Measurements from ENCODE around the gene KDELR1. TPM values are rescaled to one million over a fixed set of nuclear protein-coding genes. Genes with fewer than 3 reads are reported as not detected.

Gene KDELR1
- total RNA-seq, 1 experiment from 2014 or later: 105 TPM

- Histone ChIP-seq H3K4me1 (no peaks in the 10 kb centered on the region), H3K36me3 (no peaks in the 10 kb centered on the region), H3K9me3 (replicated peaks) (no peaks in the 10 kb centered on the region), H3K27ac (no peak overlapping the region), H3K27me3 (no peaks in the 10 kb centered on the region), H3K4me3 (no peak overlapping the region)
- DNase-seq: no peak
These were observed 13.8 kb upstream of the KDELR1 start for GRCh38 chr19:48405010-48405659.

GRCh38 chr19:48403606-48404005, 12.3 kb upstream of the KDELR1 start:
- H3K27ac ChIP-seq: no peak overlapping the region
- peak; percentile 68 to 73 for DNase-seq
- H3K4me1 ChIP-seq: no peaks in the 10 kb centered on the region
- H3K27me3 ChIP-seq: no peaks in the 10 kb centered on the region
- H3K9me3 ChIP-seq (replicated peaks): no peaks in the 10 kb centered on the region
- no peak overlapping the region for H3K4me3 ChIP-seq
- H3K36me3 ChIP-seq: no peaks in the 10 kb centered on the region

DNA sequence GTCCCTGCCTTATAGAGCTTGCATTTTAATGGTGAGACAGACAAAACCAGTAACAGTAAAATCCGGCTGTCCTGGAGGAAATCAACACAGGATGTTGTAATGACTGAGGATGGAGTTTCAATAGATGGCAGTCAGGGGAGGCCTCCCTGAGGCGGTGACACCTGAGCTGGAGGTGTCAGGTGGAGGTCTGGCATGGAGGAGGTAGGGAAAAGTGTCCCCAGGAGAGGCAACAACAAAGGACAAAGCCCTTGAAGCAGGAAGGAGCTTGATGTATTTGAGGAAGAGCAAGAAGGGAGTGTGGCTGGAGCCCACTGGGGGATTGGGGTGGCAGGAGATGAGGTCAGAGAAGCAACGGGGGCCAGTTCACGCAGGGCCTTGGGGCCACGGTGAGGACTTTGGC, 9.9 kb upstream of the KDELR1 start:
- Histone ChIP-seq H3K27me3 (peaks cover 11% of the 10 kb centered on the region), H3K36me3 (no peaks in the 10 kb centered on the region)
- no peak for DNase-seq

DNA sequence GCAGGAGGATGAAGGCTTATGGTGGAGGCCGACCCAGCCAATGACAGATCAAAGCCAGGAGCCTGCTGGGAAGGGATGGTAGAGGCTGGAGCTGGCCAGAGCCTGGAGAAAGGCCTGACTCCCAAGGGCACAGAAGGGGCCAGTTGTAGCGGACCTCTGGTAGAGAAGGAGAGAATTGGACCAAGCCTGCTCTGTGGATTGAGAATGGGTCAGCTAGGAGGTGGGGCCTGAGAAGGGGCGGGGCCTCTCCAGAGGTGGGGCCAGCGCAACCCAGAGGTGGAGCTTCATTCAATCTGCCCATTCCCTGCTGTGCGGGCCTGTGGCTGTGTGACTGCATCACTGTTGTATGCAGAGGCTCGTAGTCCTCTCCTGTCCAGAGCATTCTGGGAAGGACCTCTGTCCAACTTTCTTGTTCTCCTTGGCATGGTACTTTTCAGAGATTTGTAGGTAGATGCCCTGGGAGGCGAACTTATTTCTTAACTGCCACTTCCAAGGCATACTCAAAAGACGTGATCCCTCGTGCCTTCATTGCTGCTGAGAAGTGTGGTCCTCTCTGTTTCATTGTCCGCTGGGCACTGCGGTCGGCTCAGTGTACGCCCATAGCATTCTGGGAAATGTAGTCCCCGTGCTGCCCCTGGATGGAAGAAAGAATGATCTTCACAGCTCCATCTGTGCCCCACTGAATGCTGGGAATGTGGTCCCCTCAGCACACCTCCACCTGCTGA, 8.8 kb upstream of the KDELR1 start:
- H3K36me3 ChIP-seq: no peaks in the 10 kb centered on the region
- peak overlapping the region; percentile 52 for H3K4me3 ChIP-seq
- peak; percentile 80 to 82 for DNase-seq
- H3K27ac ChIP-seq: peak overlapping the region; percentile 50
- no peaks in the 10 kb centered on the region for H3K9me3 ChIP-seq (replicated peaks)
- H3K27me3 ChIP-seq: peaks cover 19% of the 10 kb centered on the region
- H3K4me1 ChIP-seq: peaks cover 11% of the 10 kb centered on the region; the same call in 1 of the 2 replicates

More for the DNA sequence above, 9.9 kb upstream of the KDELR1 start:
- Histone ChIP-seq H3K27ac (no peak overlapping the region), H3K4me3 (no peak overlapping the region), H3K9me3 (replicated peaks) (no peaks in the 10 kb centered on the region), H3K4me1 (peaks cover 9% of the 10 kb centered on the region; the same call in 1 of the 2 replicates)

DNA sequence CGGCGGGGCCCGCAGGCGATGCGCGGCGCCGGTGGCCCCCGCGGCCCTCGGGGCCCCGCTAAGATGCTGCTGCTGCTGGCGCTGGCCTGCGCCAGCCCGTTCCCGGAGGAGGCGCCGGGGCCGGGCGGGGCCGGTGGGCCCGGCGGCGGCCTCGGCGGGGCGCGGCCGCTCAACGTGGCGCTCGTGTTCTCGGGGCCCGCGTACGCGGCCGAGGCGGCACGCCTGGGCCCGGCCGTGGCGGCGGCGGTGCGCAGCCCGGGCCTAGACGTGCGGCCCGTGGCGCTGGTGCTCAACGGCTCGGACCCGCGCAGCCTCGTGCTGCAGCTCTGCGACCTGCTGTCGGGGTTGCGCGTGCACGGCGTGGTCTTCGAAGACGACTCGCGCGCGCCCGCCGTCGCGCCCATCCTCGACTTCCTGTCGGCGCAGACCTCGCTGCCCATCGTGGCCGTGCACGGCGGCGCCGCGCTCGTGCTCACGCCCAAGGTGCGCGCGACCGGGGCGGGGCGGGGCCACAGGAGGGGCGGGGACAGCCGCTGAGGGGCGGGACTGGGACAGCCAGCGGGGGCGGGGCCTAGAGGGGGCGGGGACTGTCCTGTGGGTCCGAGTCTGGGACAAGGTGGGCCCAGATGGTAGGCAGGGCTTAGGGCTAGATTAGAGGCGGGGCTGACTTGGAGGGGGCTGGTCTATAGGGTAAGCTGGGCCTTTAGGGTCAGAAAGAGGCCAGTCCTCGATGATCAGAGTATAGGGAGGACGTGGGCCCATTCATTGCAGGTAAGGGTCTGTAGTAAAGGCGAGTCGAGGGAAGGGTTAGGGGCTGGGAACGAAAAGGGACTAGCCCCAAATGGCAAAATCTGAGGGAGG, 7.3 kb upstream of the KDELR1 start:
- Histone ChIP-seq H3K4me1 (peaks cover 13% of the 10 kb centered on the region; the same call in 1 of the 2 replicates), H3K27ac (no peak overlapping the region), H3K27me3 (peaks cover 31% of the 10 kb centered on the region), H3K9me3 (replicated peaks) (no peaks in the 10 kb centered on the region), H3K36me3 (no peaks in the 10 kb centered on the region), H3K4me3 (no peak overlapping the region)
- no peak for DNase-seq

DNA sequence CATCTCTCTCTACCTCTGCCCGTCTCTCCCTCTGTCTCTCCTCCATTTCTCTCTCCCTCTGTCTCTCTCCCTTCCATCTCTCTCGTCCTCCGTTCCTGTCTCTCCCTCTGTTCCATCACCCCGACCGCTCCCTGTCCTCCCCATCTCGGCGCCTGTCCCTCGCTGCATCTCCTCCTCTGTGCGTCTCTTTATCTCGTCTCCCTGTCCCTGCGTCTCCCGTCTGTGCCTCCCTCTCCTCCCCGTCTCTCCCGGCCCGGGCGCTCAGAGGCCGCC, 6.7 kb upstream of the KDELR1 start:
- Histone ChIP-seq H3K4me3 (no peak overlapping the region), H3K9me3 (replicated peaks) (no peaks in the 10 kb centered on the region), H3K36me3 (no peaks in the 10 kb centered on the region), H3K27me3 (peaks cover 37% of the 10 kb centered on the region), H3K27ac (no peak overlapping the region), H3K4me1 (peaks cover 13% of the 10 kb centered on the region; the same call in 1 of the 2 replicates)
- no peak for DNase-seq

GRCh38 chr19:48397263-48398101, 6.1 kb upstream of the KDELR1 start:
- Histone ChIP-seq H3K27me3 (peaks cover 43% of the 10 kb centered on the region), H3K4me3 (no peak overlapping the region), H3K36me3 (no peaks in the 10 kb centered on the region), H3K9me3 (replicated peaks) (no peaks in the 10 kb centered on the region), H3K27ac (no peak overlapping the region), H3K4me1 (peaks cover 13% of the 10 kb centered on the region; the same call in 1 of the 2 replicates)
- DNase-seq: no peak

DNA sequence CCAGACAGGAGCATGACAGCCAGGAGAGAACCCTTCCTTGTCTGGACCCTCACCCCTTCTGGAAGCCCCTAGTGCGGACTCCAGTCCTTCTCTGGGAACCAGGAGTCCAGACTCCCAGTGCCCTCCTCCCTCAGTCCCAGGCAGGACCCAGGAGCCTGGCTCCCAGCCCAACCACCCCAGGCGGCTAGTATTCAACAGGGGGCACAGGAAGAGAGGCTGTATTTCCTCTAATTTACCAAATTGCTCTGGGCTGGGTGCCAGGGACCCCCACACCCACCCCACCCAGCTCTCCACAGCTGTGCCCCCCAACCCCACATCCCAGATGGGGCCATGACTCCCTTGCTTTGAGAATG, 5.4 kb upstream of the KDELR1 start:
- H3K36me3 ChIP-seq: no peaks in the 10 kb centered on the region
- no peak overlapping the region for H3K27ac ChIP-seq
- H3K9me3 ChIP-seq (replicated peaks): no peaks in the 10 kb centered on the region
- H3K4me3 ChIP-seq: no peak overlapping the region
- no peak for DNase-seq
- peaks cover 13% of the 10 kb centered on the region; the same call in 1 of the 2 replicates for H3K4me1 ChIP-seq
- H3K27me3 ChIP-seq: peaks cover 43% of the 10 kb centered on the region

GRCh38 chr19:48396016-48396823, 4.9 kb upstream of the KDELR1 start:
- no peak overlapping the region for H3K27ac ChIP-seq
- peak; percentile 46 to 52 for DNase-seq
- H3K36me3 ChIP-seq: no peaks in the 10 kb centered on the region
- peaks cover 43% of the 10 kb centered on the region for H3K27me3 ChIP-seq
- no peak overlapping the region for H3K4me3 ChIP-seq
- H3K9me3 ChIP-seq (replicated peaks): no peaks in the 10 kb centered on the region
- H3K4me1 ChIP-seq: peaks cover 13% of the 10 kb centered on the region; the same call in 1 of the 2 replicates

DNA sequence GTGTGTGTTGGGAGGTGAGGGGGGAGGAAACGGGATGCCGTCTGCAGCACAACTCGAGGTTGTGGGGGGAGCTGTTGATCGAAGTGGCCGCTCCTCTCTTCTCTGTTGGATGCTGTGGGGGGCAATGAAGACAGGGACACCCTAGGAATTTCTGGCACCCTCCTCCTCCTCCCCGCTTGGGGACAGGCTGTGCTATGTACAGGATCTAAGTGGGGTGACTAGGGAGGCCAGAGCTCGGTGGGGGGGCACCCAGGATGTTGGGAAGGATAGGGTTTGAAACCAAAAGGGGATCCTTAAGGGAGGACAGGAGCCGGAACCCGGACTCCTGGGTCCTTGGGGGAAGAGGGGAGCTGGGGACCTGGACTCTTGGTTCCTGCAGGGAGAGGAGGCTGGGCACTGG, 4.1 kb upstream of the KDELR1 start:
- Histone ChIP-seq H3K4me1 (peaks cover 13% of the 10 kb centered on the region; the same call in 1 of the 2 replicates), H3K27ac (no peak overlapping the region)

GRCh38 chr19:48395170-48395455, 3.8 kb upstream of the KDELR1 start:
- Histone ChIP-seq H3K4me3 (no peak overlapping the region), H3K36me3 (no peaks in the 10 kb centered on the region), H3K27ac (no peak overlapping the region), H3K9me3 (replicated peaks) (no peaks in the 10 kb centered on the region), H3K27me3 (peaks cover 43% of the 10 kb centered on the region), H3K4me1 (peaks cover 13% of the 10 kb centered on the region; the same call in 1 of the 2 replicates)
- DNase-seq: no peak

More for the DNA sequence above, 4.1 kb upstream of the KDELR1 start:
- no peak overlapping the region for H3K4me3 ChIP-seq
- H3K9me3 ChIP-seq (replicated peaks): no peaks in the 10 kb centered on the region
- peaks cover 43% of the 10 kb centered on the region for H3K27me3 ChIP-seq
- no peak for DNase-seq
- no peaks in the 10 kb centered on the region for H3K36me3 ChIP-seq

DNA sequence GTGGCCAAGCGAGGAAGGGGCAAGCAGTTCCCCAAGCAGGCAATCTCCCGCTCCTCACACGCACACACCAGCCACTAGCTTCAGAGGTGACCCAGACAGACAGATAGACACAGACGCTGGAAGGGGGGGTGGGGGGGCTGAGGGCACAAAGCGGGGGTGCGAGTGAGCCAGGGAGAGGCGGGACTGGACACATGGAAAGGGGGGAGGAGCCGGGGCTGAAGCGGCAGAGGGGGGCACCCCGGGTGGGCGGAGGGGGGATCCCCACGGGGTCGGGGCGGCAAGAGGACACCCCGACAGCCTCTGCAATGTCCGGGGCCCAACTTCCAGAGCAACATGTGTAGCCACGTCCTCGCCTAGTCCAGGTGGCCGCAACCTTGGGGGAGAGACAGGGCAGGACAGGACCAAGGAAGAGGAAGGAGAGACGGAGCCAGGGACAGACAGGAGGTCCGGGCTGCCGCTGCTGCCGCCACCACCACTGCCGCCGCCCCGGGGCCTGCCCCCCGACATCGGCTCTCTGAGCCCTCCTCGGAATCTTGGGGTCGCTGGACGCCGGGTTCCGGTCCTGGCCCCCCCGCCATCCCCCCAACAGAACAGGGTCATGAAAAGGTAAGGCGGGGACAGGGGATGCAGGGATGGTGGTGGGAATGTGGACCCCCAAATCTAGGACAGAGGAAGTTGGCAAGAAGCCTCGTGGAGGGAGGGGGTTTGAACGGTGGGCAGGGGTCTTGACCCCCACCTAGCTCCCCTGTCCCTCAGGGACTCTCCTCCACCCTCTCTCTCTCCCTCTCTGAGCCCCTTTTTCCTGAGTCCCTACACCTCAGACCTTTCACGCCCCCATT, 3.2 kb upstream of the KDELR1 start:
- Histone ChIP-seq H3K9me3 (replicated peaks) (no peaks in the 10 kb centered on the region), H3K27ac (no peak overlapping the region), H3K27me3 (peaks cover 43% of the 10 kb centered on the region), H3K4me3 (no peak overlapping the region), H3K36me3 (no peaks in the 10 kb centered on the region), H3K4me1 (peaks cover 13% of the 10 kb centered on the region; the same call in 1 of the 2 replicates)
- no peak for DNase-seq
